ENCODE measurements around the gene PLAAT2.

GRCh38 chr11:63520606-63521170, 42.5 kb downstream of the PLAAT2 start:
- TF ChIP-seq, protein P1, sequence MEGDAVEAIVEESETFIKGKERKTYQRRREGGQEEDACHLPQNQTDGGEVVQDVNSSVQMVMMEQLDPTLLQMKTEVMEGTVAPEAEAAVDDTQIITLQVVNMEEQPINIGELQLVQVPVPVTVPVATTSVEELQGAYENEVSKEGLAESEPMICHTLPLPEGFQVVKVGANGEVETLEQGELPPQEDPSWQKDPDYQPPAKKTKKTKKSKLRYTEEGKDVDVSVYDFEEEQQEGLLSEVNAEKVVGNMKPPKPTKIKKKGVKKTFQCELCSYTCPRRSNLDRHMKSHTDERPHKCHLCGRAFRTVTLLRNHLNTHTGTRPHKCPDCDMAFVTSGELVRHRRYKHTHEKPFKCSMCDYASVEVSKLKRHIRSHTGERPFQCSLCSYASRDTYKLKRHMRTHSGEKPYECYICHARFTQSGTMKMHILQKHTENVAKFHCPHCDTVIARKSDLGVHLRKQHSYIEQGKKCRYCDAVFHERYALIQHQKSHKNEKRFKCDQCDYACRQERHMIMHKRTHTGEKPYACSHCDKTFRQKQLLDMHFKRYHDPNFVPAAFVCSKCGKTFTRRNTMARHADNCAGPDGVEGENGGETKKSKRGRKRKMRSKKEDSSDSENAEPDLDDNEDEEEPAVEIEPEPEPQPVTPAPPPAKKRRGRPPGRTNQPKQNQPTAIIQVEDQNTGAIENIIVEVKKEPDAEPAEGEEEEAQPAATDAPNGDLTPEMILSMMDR (IDR thresholded peaks at IDR 0.05 in 8 of 11, conservative IDR thresholded peaks at IDR 0.05 in 3 of 11): no peak
- TF ChIP-seq POLR2A (IDR thresholded peaks at IDR 0.05) (no peak), POLR2AphosphoS5 (IDR thresholded peaks at IDR 0.05) (no peak)

All from spleen (tissue), 7 donors.